Keratinocyte (primary cell): Measurements from ENCODE around the gene BRIP1. TPM values are rescaled to one million over a fixed set of nuclear protein-coding genes. Genes with fewer than 3 reads are reported as not detected.

ENCODE experiments used
- DNase-seq: peaks from one replicate; pipeline ENCODE4 v3.0.0-alpha.2; 2011; ENCODE audit warnings: low read depth, missing footprints, low spot score
- FAIRE-seq: peaks from 2 replicates; lab custom pipeline; 2011; peaks lifted over from hg19 to GRCh38; lab: Jason Lieb, UNC
- H2AFZ ChIP-seq: 2 replicates; pipeline ENCODE4 v1.6.0; 2012; ENCODE audit warnings: low read length, control low read depth, inconsistent platforms; ENCODE audit not compliant: control insufficient read depth
- H3K27ac ChIP-seq: 2 replicates; pipeline ENCODE4 v1.5.1; 2011; ENCODE audit warnings: low read length; ENCODE audit not compliant: control insufficient read depth, insufficient read depth
- H3K27me3 ChIP-seq: 3 replicates; pipeline ENCODE4 v1.6.0; 2011; ENCODE audit warnings: low read length; ENCODE audit not compliant: control insufficient read depth, insufficient read depth; ENCODE audit errors: extremely low read depth
- H3K36me3 ChIP-seq, 2 experiments: 2 replicates in 1 of 2; 3 replicates in 1 of 2; pipeline ENCODE4 v1.5.1; 2011; ENCODE audit warnings: low read length in 2 of 2, mild to moderate bottlenecking in 1 of 2; ENCODE audit not compliant: control insufficient read depth in 2 of 2, insufficient read depth in 2 of 2; ENCODE audit errors: extremely low read depth in 1 of 2
- H3K4me1 ChIP-seq: 3 replicates; pipeline ENCODE4 v1.5.1; 2011; ENCODE audit warnings: low read length; ENCODE audit not compliant: control insufficient read depth, insufficient read depth; ENCODE audit errors: extremely low read depth
- H3K4me2 ChIP-seq: 3 replicates; pipeline ENCODE4 v1.6.0; 2011; ENCODE audit warnings: low read depth, low read length; ENCODE audit not compliant: control insufficient read depth, insufficient read depth; ENCODE audit errors: extremely low read depth
- H3K4me3 ChIP-seq, 3 experiments: fragments of 200-600 bp in 1 of 3; sonication (generic) in 1 of 3; 2 replicates in 2 of 3; 3 replicates in 1 of 3; pipeline ENCODE4 v1.5.1; 2011 to 2016; ENCODE audit warnings: low read length in 3 of 3, mild to moderate bottlenecking in 3 of 3, control low read depth in 2 of 3, inconsistent platforms in 1 of 3, low read depth in 1 of 3, mixed read lengths in 1 of 3, mixed run types in 1 of 3, moderate library complexity in 1 of 3; ENCODE audit not compliant: control insufficient read depth in 2 of 3, insufficient read depth in 2 of 3; ENCODE audit errors: extremely low read depth in 1 of 3
- H3K79me2 ChIP-seq: 2 replicates; pipeline ENCODE4 v1.6.0; 2012; ENCODE audit warnings: low read length; ENCODE audit not compliant: control insufficient read depth, insufficient read depth
- H3K9ac ChIP-seq: 3 replicates; pipeline ENCODE4 v1.6.0; 2011; ENCODE audit warnings: low read length; ENCODE audit not compliant: control insufficient read depth, insufficient read depth; ENCODE audit errors: extremely low read depth
- H3K9me1 ChIP-seq: 3 replicates; pipeline ENCODE4 v1.6.0; 2011; ENCODE audit warnings: low read length; ENCODE audit not compliant: control insufficient read depth, insufficient read depth; ENCODE audit errors: extremely low read depth
- H3K9me3 ChIP-seq: 2 replicates; pipeline ENCODE4 v1.5.1; 2012; ENCODE audit warnings: low read depth, low read length; ENCODE audit not compliant: control insufficient read depth
- H4K20me1 ChIP-seq: 3 replicates; pipeline ENCODE4 v1.6.0; 2011; ENCODE audit warnings: low read length; ENCODE audit not compliant: control insufficient read depth, insufficient read depth; ENCODE audit errors: extremely low read depth
- EZH2 ChIP-seq: IDR thresholded peaks from one replicate; pipeline ENCODE4 v1.6.1; 2012; ENCODE audit warnings: inconsistent platforms, mild to moderate bottlenecking, low read length, moderate library complexity
- dilution Hi-C: fragments of 300-500 bp; cut with MboI; formaldehyde crosslinking; loops from one replicate; pipeline ENCODE4 v1.7.0; 2020; ENCODE audit warnings: low sequenced_read_pairs; ENCODE audit not compliant: extremely low pct_ligation_motif_present
- polyA plus RNA-seq, 5 experiments: library from polyadenylated mRNA; depleted of rRNA in 3 of 5; stranded (reverse) in 3 of 5; stranded (forward) in 1 of 5; unstranded in 1 of 5; fragments of >200 nt; gene quantifications; 1 replicate in 1 of 5; 2 replicates in 3 of 5; 3 replicates in 1 of 5; pipeline versions ENCODE4 v1.2.1 to v1.2.3, GENCODE V29; 2011 to 2012; ENCODE audit warnings: missing spikeins in 2 of 5, low read depth in 1 of 5, low replicate concordance in 1 of 5
- TF ChIP-seq, protein P1 (sequence below), 3 experiments: IDR thresholded peaks in 1 of 3; conservative IDR thresholded peaks in 1 of 3; optimal IDR thresholded peaks in 1 of 3; 2 replicates in 2 of 3; 3 replicates in 1 of 3; pipeline versions ENCODE3 to v1.5.1; 2011; ENCODE audit warnings: low read length in 3 of 3, mild to moderate bottlenecking in 3 of 3, moderate library complexity in 2 of 3, control low read depth in 1 of 3, inconsistent platforms in 1 of 3; ENCODE audit not compliant: insufficient read depth in 2 of 3; ENCODE audit errors: extremely low read depth in 1 of 3

Gene BRIP1
- polyA plus RNA-seq, 1 donor (not counting 4 experiments of a cell fraction or from before 2014, with no cell fraction given) = 4.0 TPM

- FAIRE-seq = no peak
- no peak for DNase-seq
- H3K9me1 ChIP-seq = no peaks in the 10 kb centered on the region
- TF ChIP-seq EZH2 = no peak
- peaks cover 4 to 7% of the 10 kb centered on the region in 2 experiments for H3K36me3 ChIP-seq
- dilution Hi-C loops = no loop called here
- no peaks in the 10 kb centered on the region for H3K9me3 ChIP-seq
- H2AFZ ChIP-seq = no peak overlapping the region
- no peaks in the 10 kb centered on the region for H3K27me3 ChIP-seq
- no peaks in the 10 kb centered on the region for H4K20me1 ChIP-seq
- H3K79me2 ChIP-seq = no peaks in the 10 kb centered on the region
- no peak overlapping the region for H3K4me2 ChIP-seq
- no peaks in the 10 kb centered on the region for H3K4me1 ChIP-seq
- H3K27ac ChIP-seq = no peak overlapping the region
- no peak overlapping the region for H3K9ac ChIP-seq
- H3K4me3 ChIP-seq = no peak overlapping the region
Measured at GRCh38 chr17:61875804-61876203, 12.5 kb upstream of the BRIP1 start.

- H4K20me1 ChIP-seq = no peaks in the 10 kb centered on the region
- no peak overlapping the region for H3K4me3 ChIP-seq
- no peaks in the 10 kb centered on the region for H3K27me3 ChIP-seq
- H3K9me1 ChIP-seq = no peaks in the 10 kb centered on the region
- dilution Hi-C loops = no loop called here
- FAIRE-seq (no peak), DNase-seq (no peak)
- H3K4me1 ChIP-seq = no peaks in the 10 kb centered on the region
- no peak overlapping the region for H3K27ac ChIP-seq
- H3K9ac ChIP-seq = no peak overlapping the region
- no peak overlapping the region for H3K4me2 ChIP-seq
- TF ChIP-seq, protein P1, sequence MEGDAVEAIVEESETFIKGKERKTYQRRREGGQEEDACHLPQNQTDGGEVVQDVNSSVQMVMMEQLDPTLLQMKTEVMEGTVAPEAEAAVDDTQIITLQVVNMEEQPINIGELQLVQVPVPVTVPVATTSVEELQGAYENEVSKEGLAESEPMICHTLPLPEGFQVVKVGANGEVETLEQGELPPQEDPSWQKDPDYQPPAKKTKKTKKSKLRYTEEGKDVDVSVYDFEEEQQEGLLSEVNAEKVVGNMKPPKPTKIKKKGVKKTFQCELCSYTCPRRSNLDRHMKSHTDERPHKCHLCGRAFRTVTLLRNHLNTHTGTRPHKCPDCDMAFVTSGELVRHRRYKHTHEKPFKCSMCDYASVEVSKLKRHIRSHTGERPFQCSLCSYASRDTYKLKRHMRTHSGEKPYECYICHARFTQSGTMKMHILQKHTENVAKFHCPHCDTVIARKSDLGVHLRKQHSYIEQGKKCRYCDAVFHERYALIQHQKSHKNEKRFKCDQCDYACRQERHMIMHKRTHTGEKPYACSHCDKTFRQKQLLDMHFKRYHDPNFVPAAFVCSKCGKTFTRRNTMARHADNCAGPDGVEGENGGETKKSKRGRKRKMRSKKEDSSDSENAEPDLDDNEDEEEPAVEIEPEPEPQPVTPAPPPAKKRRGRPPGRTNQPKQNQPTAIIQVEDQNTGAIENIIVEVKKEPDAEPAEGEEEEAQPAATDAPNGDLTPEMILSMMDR (optimal IDR thresholded peaks at IDR 0.05 in 1 of 3, IDR thresholded peaks at IDR 0.05 in 1 of 3, conservative IDR thresholded peaks at IDR 0.05 in 1 of 3; ENCODE audit: extremely low read depth in 1 of 3, insufficient read depth in 2 of 3, low read length in 3 of 3) = no peak
- no peak for TF ChIP-seq EZH2
- H3K36me3 ChIP-seq = peaks cover 2 to 7% of the 10 kb centered on the region in 2 experiments
- H3K9me3 ChIP-seq = no peaks in the 10 kb centered on the region
- no peaks in the 10 kb centered on the region for H3K79me2 ChIP-seq
- H2AFZ ChIP-seq = no peak overlapping the region
Measured at GRCh38 chr17:61875285-61875684, 12.0 kb upstream of the BRIP1 start.

DNA sequence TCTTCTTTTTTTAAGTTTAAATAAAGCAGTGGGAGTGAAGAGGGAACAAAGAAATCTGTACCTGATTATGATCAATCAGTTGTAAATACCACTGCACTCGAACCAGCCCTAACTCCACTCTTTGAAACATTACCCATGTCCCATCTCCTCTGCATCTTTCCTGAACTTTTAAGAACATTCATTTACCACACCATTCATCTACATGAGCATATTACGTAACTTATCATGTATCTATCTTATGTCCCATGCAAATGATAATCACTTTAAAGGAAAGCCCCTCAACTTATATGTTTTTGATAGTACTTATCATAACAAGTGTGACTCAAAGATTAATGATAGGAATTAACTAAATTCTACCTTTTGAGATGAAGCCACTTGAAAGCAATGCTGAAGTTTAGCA, 10.7 kb upstream of the BRIP1 start:
- Histone ChIP-seq H3K9me3 (no peaks in the 10 kb centered on the region), H3K4me2 (no peak overlapping the region), H3K9ac (no peak overlapping the region), H3K4me1 (no peaks in the 10 kb centered on the region), H3K4me3 (no peak overlapping the region), H3K36me3 (peaks cover 4 to 7% of the 10 kb centered on the region in 2 experiments), H3K27me3 (no peaks in the 10 kb centered on the region), H3K27ac (no peak overlapping the region), H2AFZ (no peak overlapping the region), H3K79me2 (no peaks in the 10 kb centered on the region), H3K9me1 (no peaks in the 10 kb centered on the region), H4K20me1 (no peaks in the 10 kb centered on the region)
- dilution Hi-C loops = no loop called here
- no peak for DNase-seq
- TF ChIP-seq, protein P1 (optimal IDR thresholded peaks at IDR 0.05 in 1 of 3, IDR thresholded peaks at IDR 0.05 in 1 of 3, conservative IDR thresholded peaks at IDR 0.05 in 1 of 3; ENCODE audit: extremely low read depth in 1 of 3, insufficient read depth in 2 of 3, low read length in 3 of 3) = no peak
- TF ChIP-seq EZH2 = no peak
- no peak for FAIRE-seq
